HEK293 (cell line): ENCODE results near the gene AHRR.

Experiments used
- CTCF ChIA-PET: fragments of 350-600 bp; formaldehyde crosslinking; extraction: SDS; loops from one replicate; lab custom pipeline; 2021; ENCODE audit warnings: antibody characterized with exemption; lab: Yijun Ruan, JAX
- POLR2A ChIA-PET: fragments of 300-600 bp; formaldehyde crosslinking; extraction: SDS; loops from one replicate; lab custom pipeline; 2020; ENCODE audit warnings: antibody characterized with exemption, inconsistent platforms; lab: Yijun Ruan, JAX
- H3K27ac ChIP-seq: fragments of 200-500 bp; sonication (Bioruptor generic); 2 replicates; pipeline ENCODE4 v1.5.1; 2014; ENCODE audit warnings: low read depth, low read length, control low read depth, inconsistent platforms; ENCODE audit errors: extremely low read depth
- H3K36me3 ChIP-seq, 2 experiments: fragments of 200-500 bp in 1 of 2; sonication (Bioruptor generic) in 1 of 2; 1 replicate in 1 of 2; 2 replicates in 1 of 2; pipeline ENCODE4 v1.5.1; 2014 to 2017; ENCODE audit warnings: inconsistent platforms in 2 of 2, low read length in 2 of 2; ENCODE audit not compliant: control insufficient read depth in 2 of 2, insufficient read depth in 1 of 2
- H3K4me1 ChIP-seq: fragments of 200-500 bp; sonication (Bioruptor generic); 2 replicates; pipeline ENCODE4 v1.5.1; 2014; ENCODE audit warnings: mild to moderate bottlenecking, low read length, inconsistent platforms; ENCODE audit not compliant: control insufficient read depth, insufficient read depth
- H3K4me3 ChIP-seq: 2 replicates; pipeline ENCODE4 v1.5.1; 2011; ENCODE audit warnings: low read depth, mild to moderate bottlenecking, control low read depth, low read length, moderate library complexity
- H3K9me3 ChIP-seq: fragments of 200-500 bp; sonication (Bioruptor generic); 2 replicates; pipeline ENCODE4 v1.5.1; 2014; ENCODE audit warnings: low read depth, low read length, inconsistent platforms; ENCODE audit not compliant: control insufficient read depth, insufficient read depth
- EGR2 ChIP-seq: fragments of 450-650 bp; formaldehyde crosslinking; IDR thresholded peaks from 2 replicates; pipeline ENCODE4 v1.5.1; 2016; ENCODE audit warnings: low read depth, missing biosample characterization, missing genetic modification characterization
- GLIS1 ChIP-seq: fragments of 450-650 bp; formaldehyde crosslinking; IDR thresholded peaks from 2 replicates; pipeline ENCODE4 v1.5.1; 2016; ENCODE audit warnings: missing biosample characterization, missing genetic modification characterization
- GLIS2 ChIP-seq: fragments of 450-650 bp; formaldehyde crosslinking; IDR thresholded peaks from 2 replicates; pipeline ENCODE4 v1.5.1; 2016; ENCODE audit warnings: missing biosample characterization, missing genetic modification characterization
- KLF10 ChIP-seq: fragments of 450-650 bp; IDR thresholded peaks from 2 replicates; pipeline ENCODE4 v1.5.1; 2018; ENCODE audit warnings: missing biosample characterization, mild to moderate bottlenecking, missing genetic modification characterization
- KLF7 ChIP-seq: fragments of 450-650 bp; formaldehyde crosslinking; IDR thresholded peaks from 2 replicates; pipeline ENCODE4 v1.5.1; 2016; ENCODE audit warnings: missing biosample characterization, missing genetic modification characterization, borderline replicate concordance
- KLF9 ChIP-seq: fragments of 450-650 bp; formaldehyde crosslinking; IDR thresholded peaks from 2 replicates; pipeline ENCODE4 v1.5.1; 2016; ENCODE audit warnings: missing biosample characterization, missing genetic modification characterization, low read depth
- PBX3 ChIP-seq: sonication (generic); formaldehyde crosslinking; IDR thresholded peaks from 2 replicates; pipeline ENCODE4 v1.8.1; 2022; ENCODE audit warnings: mild to moderate bottlenecking, moderate library complexity, missing genetic modification reagents
- ZBTB10 ChIP-seq: fragments of 450-650 bp; formaldehyde crosslinking; IDR thresholded peaks from 2 replicates; pipeline ENCODE4 v1.5.1; 2016; ENCODE audit warnings: missing biosample characterization, missing genetic modification characterization
- ZBTB8A ChIP-seq: fragments of 450-650 bp; formaldehyde crosslinking; IDR thresholded peaks from 2 replicates; pipeline ENCODE4 v1.5.1; 2016; ENCODE audit warnings: missing biosample characterization, missing genetic modification characterization
- ZFP3 ChIP-seq: fragments of 450-650 bp; formaldehyde crosslinking; IDR thresholded peaks from 2 replicates; pipeline ENCODE4 v1.5.1; 2016; ENCODE audit warnings: low read depth, missing biosample characterization, missing genetic modification characterization
- ZIC2 ChIP-seq: fragments of 450-650 bp; formaldehyde crosslinking; IDR thresholded peaks from 2 replicates; pipeline ENCODE4 v1.5.1; 2016; ENCODE audit warnings: missing biosample characterization, missing genetic modification characterization
- ZNF555 ChIP-seq: fragments of 450-650 bp; formaldehyde crosslinking; conservative IDR thresholded peaks from 2 replicates; pipeline ENCODE4 v1.5.1; 2017; ENCODE audit warnings: missing biosample characterization, mild to moderate bottlenecking, missing genetic modification characterization, inconsistent platforms
- ZNF560 ChIP-seq: fragments of 450-650 bp; formaldehyde crosslinking; IDR thresholded peaks from 2 replicates; pipeline ENCODE4 v1.5.1; 2017; ENCODE audit warnings: missing biosample characterization, missing genetic modification characterization, borderline replicate concordance
- ZNF561 ChIP-seq: fragments of 450-650 bp; IDR thresholded peaks from 2 replicates; pipeline ENCODE4 v1.5.1; 2018; ENCODE audit warnings: missing biosample characterization, missing genetic modification characterization, borderline replicate concordance
- ZNF660 ChIP-seq: fragments of 450-650 bp; IDR thresholded peaks from 2 replicates; pipeline ENCODE4 v1.5.1; 2018; ENCODE audit warnings: missing biosample characterization, mild to moderate bottlenecking, missing genetic modification characterization
- ZSCAN30 ChIP-seq: fragments of 450-650 bp; IDR thresholded peaks from 2 replicates; pipeline ENCODE4 v1.5.1; 2018; ENCODE audit warnings: missing biosample characterization, mild to moderate bottlenecking, missing genetic modification characterization, moderate library complexity
- TF ChIP-seq, protein P1 (sequence below): fragments of 450-650 bp; formaldehyde crosslinking; IDR thresholded peaks from 2 replicates; pipeline ENCODE4 v1.5.1; 2016; ENCODE audit warnings: missing biosample characterization, missing genetic modification characterization
- TF ChIP-seq, protein P2 (sequence below): fragments of 450-650 bp; IDR thresholded peaks from 2 replicates; pipeline ENCODE4 v1.5.1; 2018; ENCODE audit warnings: missing biosample characterization, mild to moderate bottlenecking, missing genetic modification characterization

The AHRR gene

DNA sequence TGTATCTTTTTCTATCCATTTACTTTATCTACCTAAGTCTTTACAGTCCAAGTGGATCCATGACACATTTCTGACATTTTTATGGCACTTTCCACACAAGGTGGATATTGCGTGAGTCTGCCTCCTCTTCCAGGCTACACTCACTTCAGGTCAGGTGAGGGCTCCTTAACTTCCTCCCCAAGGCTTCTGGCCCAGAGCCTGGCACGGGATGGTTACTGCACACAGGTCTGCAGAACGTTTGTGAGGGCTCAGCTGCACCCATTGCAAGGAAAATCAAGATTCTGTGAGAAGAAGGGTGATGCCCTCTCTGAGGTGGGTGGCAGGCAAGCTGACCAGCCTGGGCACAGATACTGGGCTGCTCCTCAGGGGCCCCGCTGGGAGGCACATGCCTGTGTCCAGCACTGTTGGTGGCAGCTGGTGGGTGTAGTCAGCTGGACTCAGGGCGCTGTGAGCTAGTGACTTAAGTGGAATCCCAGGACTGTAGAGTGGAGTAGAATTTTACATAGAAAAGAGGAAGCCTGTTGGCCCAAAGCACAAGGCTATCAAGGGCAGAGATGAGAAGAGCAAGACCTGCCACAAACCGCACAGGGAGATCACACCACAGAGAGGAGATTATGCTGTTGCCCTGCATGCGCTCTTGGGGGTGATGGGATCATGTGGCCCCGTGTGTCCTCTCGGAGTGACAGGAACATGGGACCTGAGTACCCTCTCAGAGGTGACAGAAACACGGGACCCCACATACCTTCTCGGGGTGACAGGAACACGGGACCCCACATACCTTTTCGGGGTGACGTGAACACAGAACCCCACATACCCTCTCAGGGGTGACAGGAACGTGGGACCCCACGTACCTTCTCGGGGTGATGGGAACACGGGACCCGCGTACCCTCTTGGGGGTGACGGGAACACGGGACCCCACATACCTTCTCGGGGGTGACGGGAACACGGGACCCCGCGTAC lies 21.3 kb downstream of the AHRR start:
- Histone ChIP-seq H3K4me3 (no peak overlapping the region), H3K4me1 (peaks cover 4% of the 10 kb centered on the region; the same call in 1 of the 2 replicates), H3K9me3 (no peaks in the 10 kb centered on the region), H3K36me3 (no peaks in the 10 kb centered on the region), H3K27ac (no peak overlapping the region)
- TF ChIP-seq ZNF555 (tag by site-specific recombination), result no peak
- peak; percentile 84 for TF ChIP-seq ZBTB10 (tag by site-specific recombination)
- POLR2A ChIA-PET, result no interaction called here
- CTCF ChIA-PET, result interaction anchor here (1.0 to 1.9 kb wide), 2 partner anchors 26 to 104 kb away, joined by 3 to 5 read pairs; no protein-coding TSS in a partner anchor

DNA sequence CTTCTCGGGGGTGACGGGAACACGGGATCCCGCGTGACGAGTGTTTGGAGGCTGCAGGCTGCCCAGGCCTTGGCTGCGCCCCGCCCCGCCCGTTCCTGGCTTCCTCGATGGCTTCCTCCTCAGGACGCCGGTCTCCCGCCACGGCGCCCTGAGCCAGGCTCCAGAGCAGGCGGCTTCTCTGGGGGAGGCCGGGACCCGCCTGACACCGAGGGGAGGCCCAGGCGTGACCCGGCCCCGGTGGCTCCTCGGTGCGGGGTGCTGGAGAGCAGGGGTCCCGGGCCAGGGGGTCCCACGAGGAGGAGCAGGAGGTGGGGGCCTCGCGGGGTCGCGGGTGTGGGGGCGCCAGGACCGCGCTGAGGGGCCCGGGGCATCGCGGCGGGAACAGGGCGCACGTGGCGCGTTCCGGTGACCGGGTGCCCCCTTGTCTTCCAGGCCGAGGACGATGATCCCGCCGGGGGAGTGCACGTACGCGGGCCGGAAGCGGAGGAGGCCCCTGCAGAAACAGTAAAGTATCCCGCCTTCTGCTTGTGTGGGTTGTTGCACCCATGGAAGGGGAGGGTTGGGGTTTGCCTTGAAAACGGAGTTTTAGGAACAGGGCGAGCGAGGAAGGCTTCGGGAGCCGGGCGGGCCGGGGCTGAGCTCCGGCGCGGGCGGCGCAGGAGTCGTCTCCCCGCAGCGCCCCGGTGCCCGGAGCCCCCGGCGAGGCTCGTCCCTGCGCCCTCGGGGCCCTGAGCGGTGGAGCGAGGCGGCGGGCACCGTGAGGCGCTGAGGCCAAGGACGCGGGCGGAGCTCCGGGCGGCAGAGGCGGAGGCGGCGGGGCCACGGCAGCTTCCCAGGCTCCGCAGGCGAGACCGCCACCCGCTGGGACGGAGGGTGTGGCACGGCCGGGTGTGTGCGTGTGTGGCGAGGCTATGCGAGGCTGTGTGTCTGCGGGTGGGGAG lies 22.2 kb downstream of the AHRR start:
- ChIA-PET CTCF (interaction anchor here (0.6 to 0.7 kb wide), 5 partner anchors 27 to 326 kb away, joined by 3 to 4 read pairs (median 3); no protein-coding TSS in a partner anchor), POLR2A (interaction anchor here (1.1 kb wide), 2 partner anchors 22 to 27 kb away, joined by 3 read pairs; partner anchors contain the start of gene AHRR)
- no peaks in the 10 kb centered on the region for H3K36me3 ChIP-seq
- H3K4me3 ChIP-seq, result peak overlapping the region; percentile 18
- no peaks in the 10 kb centered on the region for H3K9me3 ChIP-seq
- peaks cover 4% of the 10 kb centered on the region; the same call in 1 of the 2 replicates for H3K4me1 ChIP-seq
- peak overlapping the region; percentile 70; the same call in 1 of the 2 replicates for H3K27ac ChIP-seq
- peak; percentile 91 for TF ChIP-seq KLF10
- peak; percentile 45; the same call in 1 of the 2 replicates for TF ChIP-seq ZNF561
- peak; percentile 46; the same call in 1 of the 2 replicates for TF ChIP-seq ZSCAN30 (tag by site-specific recombination)
- no peak for TF ChIP-seq ZNF560 (tag by site-specific recombination)
- TF ChIP-seq ZFP3 (tag by site-specific recombination), result no peak
- 0 out of 2 replicates have a peak, but pooled peaks have one; percentile 10 for TF ChIP-seq ZBTB10 (tag by site-specific recombination)
- peak; percentile 75 for TF ChIP-seq KLF9
- TF ChIP-seq GLIS1 (tag by site-specific recombination), result peak; percentile 82
- TF ChIP-seq EGR2 (tag by site-specific recombination), result 0 out of 2 replicates have a peak, but pooled peaks have one; percentile 13
- TF ChIP-seq GLIS2 (tag by site-specific recombination), result peak; percentile 31; the same call in 1 of the 2 replicates
- peak; percentile 68 for TF ChIP-seq ZNF660 (tag by site-specific recombination)
- TF ChIP-seq, protein P1, sequence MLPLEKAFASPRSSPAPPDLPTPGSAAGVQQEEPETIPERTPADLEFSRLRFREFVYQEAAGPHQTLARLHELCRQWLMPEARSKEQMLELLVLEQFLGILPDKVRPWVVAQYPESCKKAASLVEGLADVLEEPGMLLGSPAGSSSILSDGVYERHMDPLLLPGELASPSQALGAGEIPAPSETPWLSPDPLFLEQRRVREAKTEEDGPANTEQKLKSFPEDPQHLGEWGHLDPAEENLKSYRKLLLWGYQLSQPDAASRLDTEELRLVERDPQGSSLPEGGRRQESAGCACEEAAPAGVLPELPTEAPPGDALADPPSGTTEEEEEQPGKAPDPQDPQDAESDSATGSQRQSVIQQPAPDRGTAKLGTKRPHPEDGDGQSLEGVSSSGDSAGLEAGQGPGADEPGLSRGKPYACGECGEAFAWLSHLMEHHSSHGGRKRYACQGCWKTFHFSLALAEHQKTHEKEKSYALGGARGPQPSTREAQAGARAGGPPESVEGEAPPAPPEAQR, result no peak
- peak; percentile 81 for TF ChIP-seq ZBTB8A
- TF ChIP-seq PBX3, result peak; percentile 72; the same call in 1 of the 2 replicates
- peak; percentile 53; the same call in 1 of the 2 replicates for TF ChIP-seq KLF7 (tag by site-specific recombination)
- peak; percentile 83 for TF ChIP-seq ZIC2
- TF ChIP-seq, protein P2, sequence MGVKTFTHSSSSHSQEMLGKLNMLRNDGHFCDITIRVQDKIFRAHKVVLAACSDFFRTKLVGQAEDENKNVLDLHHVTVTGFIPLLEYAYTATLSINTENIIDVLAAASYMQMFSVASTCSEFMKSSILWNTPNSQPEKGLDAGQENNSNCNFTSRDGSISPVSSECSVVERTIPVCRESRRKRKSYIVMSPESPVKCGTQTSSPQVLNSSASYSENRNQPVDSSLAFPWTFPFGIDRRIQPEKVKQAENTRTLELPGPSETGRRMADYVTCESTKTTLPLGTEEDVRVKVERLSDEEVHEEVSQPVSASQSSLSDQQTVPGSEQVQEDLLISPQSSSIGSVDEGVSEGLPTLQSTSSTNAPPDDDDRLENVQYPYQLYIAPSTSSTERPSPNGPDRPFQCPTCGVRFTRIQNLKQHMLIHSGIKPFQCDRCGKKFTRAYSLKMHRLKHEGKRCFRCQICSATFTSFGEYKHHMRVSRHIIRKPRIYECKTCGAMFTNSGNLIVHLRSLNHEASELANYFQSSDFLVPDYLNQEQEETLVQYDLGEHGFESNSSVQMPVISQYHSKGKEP (tag by site-specific recombination), result no peak
